HepG2 (cell line): ENCODE measurements around the gene ONECUT1. TPM values are rescaled to one million over a fixed set of nuclear protein-coding genes. Genes with fewer than 3 reads are reported as not detected.

Experiments
- ATAC-seq: fragments of 200-7000 bp; cut with Tn5 transposase; 3 replicates; pipeline ENCODE4 v1.9.1; 2020; ENCODE audit warnings: mild to moderate bottlenecking, moderate library complexity
- BruUV-seq: library from RNA; stranded (reverse); fragments of 400-500 nt; replicated peaks from 2 replicates; lab custom pipeline; 2021; lab: Mats Ljungman, UMichigan
- CTCF ChIA-PET: fragments of 300-600 bp; formaldehyde crosslinking; extraction: SDS; loops from one replicate; lab custom pipeline; 2021; ENCODE audit warnings: low total read pairs, inconsistent platforms, low intra/inter-chr PET ratio; lab: Yijun Ruan, JAX
- POLR2A ChIA-PET: fragments of 350-600 bp; sonication (Branson Sonifier 250); formaldehyde crosslinking; loops from one replicate; lab custom pipeline; 2020; ENCODE audit warnings: antibody characterized with exemption, inconsistent platforms; lab: Yijun Ruan, JAX
- DNase-seq: peaks from one replicate; pipeline ENCODE4 v3.0.0-alpha.2; 2015; ENCODE audit warnings: low spot score
- FAIRE-seq: peaks from 3 replicates; lab custom pipeline; 2011; peaks lifted over from hg19 to GRCh38; lab: Jason Lieb, UNC
- H2AFZ ChIP-seq: one replicate; pipeline ENCODE4 v1.6.1; 2011; ENCODE audit warnings: low read length, inconsistent platforms
- H3K27ac ChIP-seq: fragments of 300-600 bp; 3 replicates; pipeline ENCODE4 v1.8.0; 2011; ENCODE audit warnings: mixed run types, mild to moderate bottlenecking, mixed read lengths, low read length, inconsistent platforms; ENCODE audit not compliant: insufficient read depth; ENCODE audit errors: extremely low read length
- H3K27me3 ChIP-seq, 2 experiments: fragments of 200-600 bp in 1 of 2; 2 replicates in 1 of 2; 3 replicates in 1 of 2; pipeline versions ENCODE4 v1.6.0 to v1.8.0; 2011; ENCODE audit warnings: low read length in 2 of 2, mild to moderate bottlenecking in 2 of 2, moderate library complexity in 2 of 2, inconsistent platforms in 1 of 2; ENCODE audit not compliant: insufficient read depth in 2 of 2, control insufficient read depth in 1 of 2
- H3K36me3 ChIP-seq, 2 experiments: fragments of 200-600 bp in 1 of 2; replicated peaks in 1 of 2; 2 replicates in 1 of 2; 3 replicates in 1 of 2; pipeline versions ENCODE4 v1.5.1 to v1.8.0; 2011; ENCODE audit warnings: low read length in 2 of 2, inconsistent platforms in 1 of 2; ENCODE audit not compliant: insufficient read depth in 2 of 2, control insufficient read depth in 1 of 2
- H3K4me1 ChIP-seq: 2 replicates; pipeline ENCODE4 v1.5.1; 2012; ENCODE audit warnings: low read length, inconsistent platforms; ENCODE audit not compliant: insufficient read depth
- H3K4me2 ChIP-seq: 2 replicates; pipeline ENCODE4 v1.6.0; 2011; ENCODE audit warnings: low read depth, low read length, inconsistent platforms
- H3K4me3 ChIP-seq, 3 experiments: fragments of 200-600 bp in 1 of 3; sonication (generic), shearing (Covaris generic) in 1 of 3; replicated peaks in 1 of 3; 2 replicates each; pipeline ENCODE4 v1.5.1; 2011 to 2016; ENCODE audit warnings: low read length in 3 of 3, inconsistent platforms in 2 of 3, low read depth in 2 of 3, mild to moderate bottlenecking in 2 of 3, control low read depth in 1 of 3, mixed read lengths in 1 of 3; ENCODE audit not compliant: insufficient read depth in 1 of 3
- H3K79me2 ChIP-seq: one replicate; pipeline ENCODE4 v1.6.1; 2011; ENCODE audit warnings: low read length, inconsistent platforms; ENCODE audit not compliant: insufficient read depth
- H3K9ac ChIP-seq: 2 replicates; pipeline ENCODE4 v1.6.0; 2011; ENCODE audit warnings: mild to moderate bottlenecking, low read depth, low read length, inconsistent platforms; ENCODE audit not compliant: insufficient read depth
- H3K9me3 ChIP-seq: 2 replicates; pipeline ENCODE4 v1.5.1; 2012; ENCODE audit warnings: mild to moderate bottlenecking, low read length
- H4K20me1 ChIP-seq: 2 replicates; pipeline ENCODE4 v1.6.0; 2011; ENCODE audit warnings: inconsistent platforms, mild to moderate bottlenecking, low read length, moderate library complexity; ENCODE audit not compliant: insufficient read depth
- HHEX ChIP-seq: IDR thresholded peaks from 2 replicates; pipeline ENCODE4 v1.6.1; 2016; ENCODE audit warnings: control low read depth
- HNF4A ChIP-seq: sonication (generic); formaldehyde crosslinking; IDR thresholded peaks from 2 replicates; pipeline ENCODE4 v1.4.0; 2020; ENCODE audit warnings: missing genetic modification reagents
- RFX5 ChIP-seq: IDR thresholded peaks from 2 replicates; pipeline ENCODE4 v1.6.1; 2011; ENCODE audit warnings: low read depth, low read length, improper control_type of control experiment
- SCMH1 ChIP-seq: sonication (generic); formaldehyde crosslinking; IDR thresholded peaks from 2 replicates; pipeline ENCODE4 v1.9.0; 2021; ENCODE audit warnings: missing genetic modification reagents, mild to moderate bottlenecking, borderline replicate concordance
- SP4 ChIP-seq: sonication (generic); formaldehyde crosslinking; IDR thresholded peaks from 2 replicates; pipeline ENCODE4 v1.8.1; 2023; ENCODE audit warnings: mild to moderate bottlenecking, missing genetic modification reagents
- TCF7 ChIP-seq: sonication (generic); IDR thresholded peaks from 2 replicates; pipeline ENCODE4 v1.6.1; 2016; ENCODE audit warnings: antibody characterized with exemption, low read depth
- YEATS2 ChIP-seq: sonication (generic); formaldehyde crosslinking; IDR thresholded peaks from 2 replicates; pipeline ENCODE4 v1.4.0; 2020; ENCODE audit warnings: missing genetic modification reagents, borderline replicate concordance
- ZNF281 ChIP-seq: sonication (generic); formaldehyde crosslinking; IDR thresholded peaks from 2 replicates; pipeline ENCODE4 v1.4.0; 2020; ENCODE audit warnings: missing genetic modification reagents, borderline replicate concordance
- ZNF512 ChIP-seq: sonication (generic); formaldehyde crosslinking; IDR thresholded peaks from 2 replicates; pipeline ENCODE4 v1.4.0; 2020; ENCODE audit warnings: mild to moderate bottlenecking, missing genetic modification reagents
- ZNF607 ChIP-seq: sonication (generic); formaldehyde crosslinking; IDR thresholded peaks from 2 replicates; pipeline ENCODE4 v1.5.1; 2020; ENCODE audit warnings: missing genetic modification reagents, mild to moderate bottlenecking, borderline replicate concordance
- ZNF800 ChIP-seq: sonication (generic); formaldehyde crosslinking; IDR thresholded peaks from 2 replicates; pipeline ENCODE4 v1.4.0; 2020; ENCODE audit warnings: missing genetic modification reagents
- WGBS: methylation state at CpG from one replicate; pipeline ENCODE4 v1.1.6; 2017; ENCODE audit warnings: low lambda C conversion rate; 5-methylcytosine and 5-hydroxymethylcytosine counted together
- in situ Hi-C: cut with HindIII; loops from 2 replicates; pipeline ENCODE4 v1.10.0; 2017; ENCODE audit warnings: low pct_unique_long_range_greater_than_20kb; ENCODE audit not compliant: extremely low pct_ligation_motif_present
- intact Hi-C: fragments of 100-400 bp; cut with micrococcal nuclease; formaldehyde crosslinking; loops from one replicate; pipeline ENCODE4 v1.10.0; 2022; ENCODE audit not compliant: unreplicated experiment
- polyA plus RNA-seq, 8 experiments: library from polyadenylated mRNA; depleted of rRNA in 3 of 8; stranded (reverse) in 7 of 8; unstranded in 1 of 8; fragments of >200 nt; fragmentation: Illumina TruSeq in 4 of 8; extraction: Trizol in 4 of 8; gene quantifications; 2 replicates each; pipeline versions ENCODE4 v1.2.1 to v1.2.3, GENCODE V29; 2011 to 2016; ENCODE audit warnings: low read depth in 4 of 8, missing spikeins in 1 of 8, mixed read lengths in 1 of 8; ENCODE audit not compliant: insufficient read depth in 1 of 8
- total RNA-seq, 5 experiments: library from RNA; depleted of rRNA; stranded (reverse); fragments of >200 nt; fragmentation: Illumina TruSeq; extraction: Trizol; gene quantifications; 2 replicates each; pipeline ENCODE4 v1.2.3, GENCODE V29; 2016; ENCODE audit warnings: low read depth in 1 of 5

Gene ONECUT1
- total and polyA plus RNA-seq, 2 of the 13 experiments (the other 11 are each of a cell fraction or from before 2014, with no cell fraction given): 3.5 to 9.1 TPM

- no peak overlapping the region for H3K9ac ChIP-seq
- TF ChIP-seq SP4 (CRISPR knock-in tag) (no peak), TCF7 (no peak), ZNF512 (CRISPR knock-in tag) (0 out of 2 replicates have a peak, but pooled peaks have one; percentile 30)
- no peak overlapping the region for H2AFZ ChIP-seq
- ATAC-seq: no peak
- ChIA-PET CTCF (no interaction called here), POLR2A (no interaction called here)
- intact Hi-C loops (no loop called here), in situ Hi-C loops (no loop called here)
- H3K9me3 ChIP-seq: no peaks in the 10 kb centered on the region
- BruUV-seq: no TSS peak
- WGBS: 18% methylated on average over 9 of the region's 9 CpGs
- no peak for DNase-seq
- H3K27me3 ChIP-seq: peaks cover 11 to 77% of the 10 kb centered on the region in 2 experiments
- H3K4me3 ChIP-seq: no peak overlapping the region; a peak in 1 of 6 replicates
- no peaks in the 10 kb centered on the region for H4K20me1 ChIP-seq
- no peak overlapping the region for H3K27ac ChIP-seq
- no peaks in the 10 kb centered on the region for H3K36me3 ChIP-seq
- no peak overlapping the region for H3K4me2 ChIP-seq
- no peaks in the 10 kb centered on the region for H3K79me2 ChIP-seq
- FAIRE-seq: no peak
- H3K4me1 ChIP-seq: peaks cover 35% of the 10 kb centered on the region
These were observed 9.1 kb upstream of the ONECUT1 start for GRCh38 chr15:52799145-52799811.

GRCh38 chr15:52798529-52799101 is 8.5 kb upstream of the ONECUT1 start:
- H3K4me2 ChIP-seq: no peak overlapping the region
- TF ChIP-seq HNF4A (CRISPR knock-in tag): 0 out of 2 replicates have a peak, but pooled peaks have one; percentile 4
- no peak for TF ChIP-seq RFX5
- no peak for TF ChIP-seq ZNF800 (CRISPR knock-in tag)
- TF ChIP-seq ZNF281 (CRISPR knock-in tag): 0 out of 2 replicates have a peak, but pooled peaks have one; percentile 17
- no peak for TF ChIP-seq HHEX
- TF ChIP-seq ZNF607: no peak
- TF ChIP-seq YEATS2 (CRISPR knock-in tag): no peak
- TF ChIP-seq SCMH1 (CRISPR knock-in tag): no peak

More at GRCh38 chr15:52798529-52799101, 8.5 kb upstream of the ONECUT1 start:
- ATAC-seq: no peak
- no peak overlapping the region for H2AFZ ChIP-seq
- 34% methylated on average over 13 of the region's 28 CpGs for WGBS
- DNase-seq: no peak
- in situ Hi-C loops: no loop called here
- peaks cover 29% of the 10 kb centered on the region for H3K4me1 ChIP-seq
- no peak for FAIRE-seq
- no peaks in the 10 kb centered on the region for H3K9me3 ChIP-seq
- no peaks in the 10 kb centered on the region for H4K20me1 ChIP-seq
- H3K9ac ChIP-seq: no peak overlapping the region
- no TSS peak for BruUV-seq
- intact Hi-C loops: no loop called here
- ChIA-PET POLR2A (no interaction called here), CTCF (no interaction called here)
- H3K36me3 ChIP-seq: no peaks in the 10 kb centered on the region
- no peak overlapping the region for H3K27ac ChIP-seq
- H3K4me3 ChIP-seq: no peak overlapping the region; a peak in 1 of 6 replicates
- H3K79me2 ChIP-seq: no peaks in the 10 kb centered on the region
- H3K27me3 ChIP-seq: peaks cover 11 to 76% of the 10 kb centered on the region in 2 experiments
